ENCODE results near the gene POLDIP3.
"Not testable (repeated sequence)": the region's sequence is repeated elsewhere in the genome, so short reads cannot be mapped to it uniquely, and the experiment has no call there.

POLDIP3 gene

DNA sequence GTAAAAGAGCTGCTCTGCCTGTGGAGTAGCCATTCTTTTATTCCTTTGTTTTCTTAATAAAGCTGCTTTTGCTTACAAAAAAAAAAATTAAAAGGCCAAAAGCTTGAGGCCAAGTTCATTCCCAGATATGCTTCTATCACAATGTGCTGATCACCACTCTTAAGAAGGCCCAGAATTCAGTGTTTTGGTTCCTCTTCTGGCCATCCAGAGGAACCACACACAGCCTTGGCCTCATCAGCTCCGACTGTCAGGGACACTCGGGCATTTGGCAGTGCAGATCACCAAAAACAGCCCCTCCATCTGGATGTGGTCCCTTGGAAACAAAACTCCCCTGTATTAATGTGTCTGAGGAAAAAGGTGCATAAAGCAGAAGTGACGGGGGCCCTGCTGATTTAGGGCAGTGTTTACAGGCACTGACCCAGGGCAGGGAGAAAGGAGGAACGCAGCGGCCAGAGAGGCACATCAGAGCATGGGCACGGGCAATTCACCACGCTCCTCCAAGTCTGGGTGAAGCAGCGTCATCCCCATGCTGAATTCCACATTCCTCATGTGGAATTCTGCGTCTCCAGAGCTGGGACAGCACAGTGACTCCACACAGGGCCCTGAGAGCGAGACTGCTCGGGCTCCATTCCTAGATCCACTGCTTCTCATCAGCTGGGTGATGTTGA lies 17.7 kb downstream of the POLDIP3 start:
- ATAC-seq, result no peak
- Mint-ChIP-seq H3K4me1 (peaks cover 3% of the 10 kb centered on the region), H3K36me3 (ENCODE audit: low read depth) (peaks cover 39% of the 10 kb centered on the region), H3K9me3 (no peaks in the 10 kb centered on the region), H3K27me3 (no peaks in the 10 kb centered on the region), H3K27ac (no peak overlapping the region), H3K4me3 (no peak overlapping the region)
- DNase-seq, result no peak

DNA sequence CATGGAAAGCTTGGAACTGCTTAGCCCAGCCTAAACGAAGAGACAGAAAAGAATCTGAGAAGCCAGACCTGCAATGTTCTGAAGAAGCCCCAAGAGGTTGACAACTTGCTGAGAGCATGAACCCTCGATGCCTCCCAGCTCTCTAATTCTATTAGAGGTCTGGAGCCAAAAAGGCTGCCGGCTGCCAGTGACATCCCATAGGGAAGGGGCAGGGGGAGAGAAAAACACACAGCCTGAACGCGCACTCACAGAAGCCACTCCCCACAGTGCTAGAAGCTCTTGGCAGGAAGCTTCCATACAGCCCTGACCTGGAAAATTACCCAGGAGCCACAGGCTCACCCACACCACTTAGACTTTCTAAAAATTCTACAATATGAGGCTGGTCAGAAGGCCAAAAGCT lies 18.3 kb downstream of the POLDIP3 start:
- no peak for DNase-seq
- H3K9me3 Mint-ChIP-seq, result no peaks in the 10 kb centered on the region
- H3K27me3 Mint-ChIP-seq, result no peaks in the 10 kb centered on the region
- H3K4me3 Mint-ChIP-seq, result no peak overlapping the region
- no peaks in the 10 kb centered on the region for H3K4me1 Mint-ChIP-seq
- no peak for ATAC-seq
- peaks cover 37% of the 10 kb centered on the region for H3K36me3 Mint-ChIP-seq (ENCODE audit: low read depth)
- H3K27ac Mint-ChIP-seq, result no peak overlapping the region

DNA sequence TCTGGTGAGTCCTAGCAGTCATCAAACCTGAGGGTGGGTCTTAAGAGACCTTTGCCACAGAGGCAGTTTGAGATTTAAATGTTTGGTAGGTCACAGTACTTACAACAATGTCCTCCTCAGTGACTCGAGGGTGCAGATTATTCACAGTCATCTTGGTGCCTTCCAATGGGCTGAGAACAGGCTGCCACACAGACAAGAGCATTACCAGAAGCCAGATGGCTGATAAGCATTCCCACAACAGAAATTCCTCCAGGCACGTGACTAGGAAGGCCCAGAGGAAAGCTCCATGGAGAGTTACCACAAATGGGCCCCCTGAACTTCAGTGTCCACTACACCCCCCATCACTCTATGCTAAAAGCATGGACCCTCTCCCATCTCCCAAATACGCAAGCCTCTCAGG lies 19.2 kb downstream of the POLDIP3 start:
- Mint-ChIP-seq H3K4me3 (no peak overlapping the region), H3K27me3 (no peaks in the 10 kb centered on the region), H3K4me1 (no peaks in the 10 kb centered on the region), H3K9me3 (no peaks in the 10 kb centered on the region), H3K36me3 (ENCODE audit: low read depth) (peaks cover 39% of the 10 kb centered on the region), H3K27ac (no peak overlapping the region)
- ATAC-seq (no peak), DNase-seq (no peak)

DNA sequence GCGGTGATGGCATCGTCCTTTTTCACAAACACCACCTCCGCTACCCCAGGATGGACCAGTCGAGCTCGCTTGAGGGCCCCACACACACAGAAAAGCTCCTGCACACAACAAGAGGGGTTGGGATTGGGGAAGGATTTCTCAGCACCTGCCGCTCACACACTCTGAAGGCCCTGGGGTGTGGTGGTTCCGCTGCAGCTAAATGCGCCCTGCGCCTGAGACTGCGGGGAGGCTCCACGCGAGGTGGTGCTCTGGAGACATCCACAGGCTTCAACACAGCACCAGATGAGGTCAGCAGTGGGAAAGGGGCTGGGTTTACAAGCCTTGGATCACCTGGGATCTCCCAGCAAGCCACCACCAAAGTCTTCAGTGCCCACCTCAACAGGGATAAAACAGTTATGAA lies 22.7 kb downstream of the POLDIP3 start:
- Mint-ChIP-seq H3K27ac (no peak overlapping the region), H3K9me3 (no peaks in the 10 kb centered on the region), H3K4me1 (no peaks in the 10 kb centered on the region), H3K27me3 (no peaks in the 10 kb centered on the region), H3K36me3 (ENCODE audit: low read depth) (peaks cover 30% of the 10 kb centered on the region), H3K4me3 (no peak overlapping the region)
- ATAC-seq (no peak), DNase-seq (no peak)

DNA sequence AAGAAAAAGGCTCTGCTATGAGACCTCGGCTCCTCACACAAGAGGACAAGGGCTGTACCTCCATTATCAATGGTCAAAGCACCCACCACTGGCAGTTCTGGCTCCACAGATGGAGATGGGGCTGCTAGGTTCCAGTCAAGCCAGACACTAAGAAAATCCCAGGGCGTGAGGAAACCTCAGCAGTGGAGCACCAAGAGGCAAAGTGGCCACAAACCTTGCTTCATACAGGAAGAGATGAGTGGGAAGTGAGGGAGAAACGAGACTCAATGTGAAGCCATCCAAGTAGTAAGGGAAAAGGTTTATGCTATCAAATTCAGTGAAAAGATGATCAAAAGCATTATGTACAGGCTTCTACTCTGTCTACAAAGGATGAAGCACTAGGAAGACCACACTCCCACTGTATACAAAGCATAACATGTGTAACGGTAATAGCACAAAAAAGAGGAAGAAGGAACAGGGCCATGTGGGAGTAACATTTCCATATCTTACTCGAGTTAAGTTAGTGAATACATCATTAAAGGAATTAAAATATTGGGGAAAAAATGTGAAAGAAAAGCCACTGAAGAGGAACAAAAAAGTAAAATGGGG lies 27.0 kb downstream of the POLDIP3 start:
- ATAC-seq (no peak), DNase-seq (no peak)
- Mint-ChIP-seq H3K4me3 (no peak overlapping the region), H3K4me1 (no peaks in the 10 kb centered on the region), H3K27me3 (no peaks in the 10 kb centered on the region), H3K36me3 (ENCODE audit: low read depth) (peaks cover 38% of the 10 kb centered on the region), H3K27ac (peak overlapping the region; percentile 1), H3K9me3 (no peaks in the 10 kb centered on the region)

DNA sequence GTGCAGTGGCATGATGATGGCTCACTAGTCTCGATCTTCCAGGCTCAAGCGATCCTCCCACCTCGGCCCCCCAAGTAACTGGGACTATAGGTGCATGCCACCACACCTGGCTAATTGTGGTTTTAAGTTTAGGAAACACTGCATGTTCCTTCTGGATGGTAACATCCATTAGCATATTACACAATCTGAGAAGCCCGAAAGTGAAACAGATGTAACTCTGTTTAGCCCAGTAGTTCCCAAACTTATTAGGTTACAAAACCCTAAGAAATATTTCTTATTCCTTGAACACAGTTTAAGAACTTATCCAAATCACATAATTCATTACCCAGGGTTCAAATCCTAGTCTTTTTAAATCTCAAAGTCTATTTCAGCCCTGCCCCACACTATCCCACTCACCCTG lies 28.3 kb downstream of the POLDIP3 start:
- H3K4me3 Mint-ChIP-seq, result no peak overlapping the region
- ATAC-seq (no peak), DNase-seq (no peak)
- H3K4me1 Mint-ChIP-seq, result peaks cover 6% of the 10 kb centered on the region
- no peaks in the 10 kb centered on the region for H3K9me3 Mint-ChIP-seq
- H3K36me3 Mint-ChIP-seq (ENCODE audit: low read depth), result peaks cover 42% of the 10 kb centered on the region
- no peaks in the 10 kb centered on the region for H3K27me3 Mint-ChIP-seq
- H3K27ac Mint-ChIP-seq, result peak overlapping the region; percentile 47

DNA sequence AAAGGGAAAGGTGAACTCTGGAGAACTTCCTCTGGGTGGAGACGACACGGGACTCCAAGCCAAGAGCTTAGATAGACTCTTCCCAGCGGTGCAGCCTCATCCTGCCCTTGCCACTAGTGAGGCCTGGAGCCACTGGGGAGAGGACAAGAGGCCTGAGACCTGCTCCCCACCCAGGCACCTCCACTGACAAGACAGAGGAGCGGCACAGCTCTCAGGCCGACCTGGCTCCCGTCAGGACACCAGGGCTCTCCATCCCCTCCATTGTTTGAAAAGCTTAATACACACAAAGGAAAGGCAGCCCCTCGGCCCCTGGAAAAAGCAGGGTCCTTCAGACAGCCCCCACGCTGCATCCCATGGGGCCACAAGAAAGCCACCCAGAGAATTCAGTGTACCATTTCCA lies 29.6 kb downstream of the POLDIP3 start:
- no peak for ATAC-seq
- H3K9me3 Mint-ChIP-seq, result no peaks in the 10 kb centered on the region
- H3K27ac Mint-ChIP-seq, result no peak overlapping the region
- no peak for DNase-seq
- no peaks in the 10 kb centered on the region for H3K27me3 Mint-ChIP-seq
- peaks cover 44% of the 10 kb centered on the region for H3K36me3 Mint-ChIP-seq (ENCODE audit: low read depth)
- H3K4me1 Mint-ChIP-seq, result peaks cover 7% of the 10 kb centered on the region
- H3K4me3 Mint-ChIP-seq, result no peak overlapping the region

DNA sequence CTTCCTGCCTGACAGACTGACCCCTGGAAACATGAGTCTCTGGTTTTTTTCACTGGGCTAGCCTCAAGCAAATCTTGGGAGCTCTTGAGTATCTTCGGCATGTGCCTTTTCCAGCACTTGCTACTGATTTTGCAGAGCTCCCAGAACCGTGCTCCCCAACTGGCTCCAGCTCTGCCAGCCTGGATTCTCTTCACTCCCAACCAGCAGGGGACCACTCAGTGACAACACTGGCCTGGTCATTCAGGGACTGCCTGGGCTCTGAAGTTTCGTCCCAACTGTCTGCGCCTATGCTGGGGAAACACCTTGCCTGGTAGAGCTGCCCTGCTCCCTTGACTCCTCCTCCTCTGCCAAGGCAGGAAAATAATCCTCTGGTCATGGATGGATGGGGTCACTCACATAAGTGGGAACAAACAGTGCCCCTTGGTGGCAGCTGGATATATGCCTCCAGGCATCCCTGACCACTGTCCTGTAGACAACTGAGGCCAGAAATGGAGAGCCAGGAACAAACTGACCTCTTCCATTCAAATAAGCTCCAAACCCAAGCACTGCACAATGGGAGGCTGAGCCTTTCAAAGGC lies 30.2 kb downstream of the POLDIP3 start:
- Mint-ChIP-seq H3K27ac (no peak overlapping the region), H3K27me3 (no peaks in the 10 kb centered on the region), H3K4me3 (no peak overlapping the region), H3K36me3 (ENCODE audit: low read depth) (peaks cover 43% of the 10 kb centered on the region), H3K9me3 (no peaks in the 10 kb centered on the region), H3K4me1 (peaks cover 9% of the 10 kb centered on the region)
- DNase-seq (no peak), ATAC-seq (no peak)

DNA sequence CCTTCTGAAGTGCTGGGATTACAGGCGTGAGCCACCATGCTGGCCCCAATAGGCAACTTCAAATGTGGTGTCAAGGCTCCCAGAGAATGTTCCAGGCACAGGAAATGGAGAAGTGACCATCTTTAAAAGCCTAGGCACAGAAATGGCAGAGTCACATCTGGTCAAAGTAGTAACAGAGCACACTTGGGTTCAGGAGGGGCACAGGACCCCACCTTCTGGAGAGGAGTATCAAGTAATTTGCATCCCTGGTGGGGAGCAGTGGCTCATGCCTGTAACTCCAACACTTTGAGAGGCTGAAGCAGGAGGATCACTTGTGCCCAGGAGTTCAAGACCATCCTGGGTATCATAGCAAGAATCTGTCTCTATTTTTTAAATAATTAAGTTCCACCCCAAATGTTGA lies 31.7 kb downstream of the POLDIP3 start:
- peaks cover 9% of the 10 kb centered on the region for H3K4me1 Mint-ChIP-seq
- no peak overlapping the region for H3K4me3 Mint-ChIP-seq
- ATAC-seq (no peak), DNase-seq (no peak)
- peak overlapping the region; percentile 93 for H3K27ac Mint-ChIP-seq
- H3K9me3 Mint-ChIP-seq, result no peaks in the 10 kb centered on the region
- H3K27me3 Mint-ChIP-seq, result no peaks in the 10 kb centered on the region
- H3K36me3 Mint-ChIP-seq (ENCODE audit: low read depth), result peaks cover 47% of the 10 kb centered on the region

DNA sequence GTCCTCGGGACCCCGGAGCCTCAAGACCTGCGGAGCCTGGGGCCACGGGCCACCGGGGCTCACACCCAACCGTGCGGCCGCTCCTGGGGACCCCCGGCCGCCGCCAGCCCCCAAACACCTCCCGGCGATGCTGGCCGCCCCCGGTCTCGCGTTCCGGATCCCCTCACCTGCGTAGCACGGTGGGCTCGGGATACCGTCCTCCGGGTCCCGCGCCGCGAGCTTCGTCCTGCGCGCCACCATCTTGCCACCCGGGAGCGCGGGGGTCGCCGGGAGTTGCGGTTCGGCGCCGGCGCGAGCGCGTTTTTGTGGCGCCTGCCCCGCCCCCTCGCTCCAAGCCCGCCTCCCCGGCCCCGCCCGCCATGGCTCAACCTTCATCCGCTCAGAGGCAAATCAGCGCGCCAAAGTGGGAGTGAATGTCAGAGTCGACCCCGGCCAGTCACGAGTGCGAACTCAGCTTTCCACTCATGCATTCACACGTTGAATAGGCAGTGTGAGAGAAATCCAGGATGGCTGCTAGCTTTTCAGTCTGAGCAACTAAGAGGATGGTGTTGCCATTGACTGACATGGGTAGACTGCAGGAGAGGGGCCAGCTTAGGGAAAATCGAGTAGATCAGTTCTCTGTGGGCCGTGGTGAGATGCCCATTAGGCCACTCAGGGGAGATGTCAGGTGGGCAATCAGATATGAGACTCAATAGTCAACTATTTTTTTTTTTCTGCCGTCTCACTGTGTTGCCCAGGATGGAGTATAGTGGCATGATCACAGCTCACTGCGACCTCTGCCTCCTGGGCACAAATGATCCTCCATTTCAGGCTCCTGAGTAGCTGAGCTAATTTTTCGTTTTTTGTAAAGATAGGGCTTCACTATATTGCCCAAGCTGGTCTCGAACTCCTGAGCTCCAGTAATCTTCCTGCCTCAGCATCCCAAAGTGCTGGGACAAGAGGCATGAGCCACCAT lies 32.6 kb downstream of the POLDIP3 start:
- peaks cover 42% of the 10 kb centered on the region for H3K36me3 Mint-ChIP-seq (ENCODE audit: low read depth)
- H3K4me1 Mint-ChIP-seq, result peaks cover 9% of the 10 kb centered on the region
- H3K4me3 Mint-ChIP-seq, result peak overlapping the region; percentile 95
- ATAC-seq (peak; percentile 81), DNase-seq (peak; percentile 90)
- no peaks in the 10 kb centered on the region for H3K27me3 Mint-ChIP-seq
- peak overlapping the region; percentile 93 for H3K27ac Mint-ChIP-seq
- H3K9me3 Mint-ChIP-seq, result no peaks in the 10 kb centered on the region

DNA sequence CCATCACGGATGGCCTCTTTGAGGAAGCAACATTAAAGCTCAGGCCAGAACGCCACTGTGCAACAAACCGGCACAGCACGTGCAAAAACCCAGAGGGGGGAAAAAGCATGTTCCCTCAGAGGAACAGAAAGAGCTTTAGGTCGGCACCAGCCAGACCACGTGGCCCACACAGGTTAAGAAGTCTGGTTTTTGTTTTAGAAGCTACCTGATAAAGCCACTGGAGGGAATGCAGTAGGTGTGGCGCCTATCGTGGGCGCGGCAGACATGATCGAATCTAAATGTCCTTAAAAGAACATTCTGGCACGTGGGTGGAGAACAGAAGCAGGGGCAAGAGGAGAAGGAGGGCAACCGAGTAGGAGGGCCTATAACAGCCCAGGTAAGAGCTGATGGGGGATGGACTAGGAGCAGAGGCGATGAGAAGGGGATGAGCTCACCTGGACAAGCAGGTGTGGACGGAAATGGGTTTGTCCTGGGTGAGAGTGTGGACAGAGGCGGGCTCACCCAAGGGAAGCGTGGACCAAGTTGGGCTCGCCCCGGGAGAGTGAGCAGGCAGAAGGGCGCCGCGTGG lies 33.4 kb downstream of the POLDIP3 start:
- Mint-ChIP-seq H3K36me3 (ENCODE audit: low read depth) (peaks cover 42% of the 10 kb centered on the region), H3K4me3 (peak overlapping the region; percentile 95), H3K27ac (peak overlapping the region; percentile 93)
- H3K9me3 Mint-ChIP-seq, H3K27me3 Mint-ChIP-seq, H3K4me1 Mint-ChIP-seq, DNase-seq: not testable (repeated sequence)
- ATAC-seq, result peak; percentile 18

DNA sequence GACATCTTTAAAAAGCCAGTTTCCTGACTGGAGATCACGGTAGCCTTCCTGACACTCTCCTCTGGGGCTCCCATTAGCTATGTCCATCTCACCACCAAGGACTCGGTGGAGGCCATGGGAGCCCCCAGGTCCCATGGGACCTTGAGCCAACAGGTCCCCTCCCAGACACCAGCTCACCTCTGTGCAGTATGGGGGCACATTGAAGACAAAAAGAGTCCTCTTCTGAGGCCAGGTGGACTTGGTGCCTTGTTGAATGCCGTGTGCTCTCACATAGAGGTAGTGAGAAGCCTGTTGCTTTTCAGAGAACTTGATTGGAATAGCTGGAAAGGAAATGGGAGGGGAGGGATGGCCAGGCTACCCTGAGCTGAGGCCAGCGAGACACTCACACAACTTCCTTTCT lies 34.6 kb downstream of the POLDIP3 start:
- H3K9me3 Mint-ChIP-seq, DNase-seq, H3K4me1 Mint-ChIP-seq, H3K27me3 Mint-ChIP-seq, ATAC-seq: not testable (repeated sequence)
- Mint-ChIP-seq H3K27ac (peak overlapping the region; percentile 75), H3K4me3 (peak overlapping the region; percentile 70), H3K36me3 (ENCODE audit: low read depth) (peaks cover 33% of the 10 kb centered on the region)

DNA sequence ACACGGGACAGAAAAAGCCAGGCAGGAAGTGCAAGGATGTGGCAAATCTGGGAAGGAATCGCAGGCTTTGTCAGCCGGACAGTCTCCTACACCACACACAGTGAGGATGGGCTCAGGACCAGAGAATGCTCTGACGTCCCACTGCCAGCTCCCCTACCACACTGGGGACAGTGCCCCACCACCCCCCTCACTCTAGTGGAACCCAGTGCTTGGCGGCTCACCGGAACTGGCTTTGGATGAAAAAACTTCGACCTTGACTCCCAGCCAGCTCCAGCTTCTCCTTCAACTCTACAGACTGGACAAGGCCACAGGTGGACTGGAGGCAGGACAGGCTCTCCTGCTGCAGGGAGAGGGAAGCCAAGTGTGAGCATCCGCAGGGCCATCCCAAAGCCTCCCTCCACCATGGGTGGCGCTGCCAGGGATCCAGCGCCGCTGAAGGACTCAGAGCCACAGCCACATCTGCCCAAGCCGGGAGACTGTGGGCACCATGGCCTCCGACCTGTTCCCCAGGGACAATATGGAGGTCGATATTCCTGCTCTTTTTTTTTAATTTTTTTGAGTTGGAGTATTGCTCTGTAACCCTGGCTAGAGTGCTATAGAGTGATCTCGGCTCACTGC lies 37.0 kb downstream of the POLDIP3 start:
- ATAC-seq, result no peak
- DNase-seq, result no peak
- H3K4me3 Mint-ChIP-seq, result no peak overlapping the region
- H3K27ac Mint-ChIP-seq, result no peak overlapping the region
- peaks cover 27% of the 10 kb centered on the region for H3K36me3 Mint-ChIP-seq (ENCODE audit: low read depth)
- H3K9me3 Mint-ChIP-seq, result no peaks in the 10 kb centered on the region
- H3K4me1 Mint-ChIP-seq, result peaks cover 9% of the 10 kb centered on the region
- no peaks in the 10 kb centered on the region for H3K27me3 Mint-ChIP-seq

DNA sequence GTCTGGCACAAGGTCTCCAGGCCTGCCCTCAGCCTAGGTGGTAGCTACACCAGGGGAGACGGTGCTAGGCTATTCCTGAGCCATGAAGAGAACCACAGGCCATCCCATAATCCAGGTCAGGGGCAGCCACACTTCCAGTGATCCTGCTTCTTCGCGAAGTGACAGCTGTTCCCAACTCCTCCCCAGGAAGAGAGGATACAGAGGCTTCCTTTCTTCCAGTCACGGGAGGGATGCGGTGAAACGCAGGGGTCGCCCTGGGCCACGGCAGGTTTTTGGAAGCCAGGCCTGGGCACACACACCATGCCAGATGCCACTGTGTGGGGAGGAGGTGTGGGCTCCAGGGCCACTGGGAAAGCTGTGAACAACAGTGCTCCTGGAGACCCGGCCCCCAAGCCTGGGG lies 37.5 kb downstream of the POLDIP3 start:
- peaks cover 25% of the 10 kb centered on the region for H3K36me3 Mint-ChIP-seq (ENCODE audit: low read depth)
- H3K27ac Mint-ChIP-seq, H3K4me3 Mint-ChIP-seq, DNase-seq, H3K9me3 Mint-ChIP-seq, H3K27me3 Mint-ChIP-seq, H3K4me1 Mint-ChIP-seq, ATAC-seq: not testable (repeated sequence)
